Colonic mucosa (tissue), 4 donors: ENCODE data around the gene DNM2. TPM values are rescaled to one million over a fixed set of nuclear protein-coding genes. Genes with fewer than 3 reads are reported as not detected.
A peak's percentile ranks its signal among the peaks of the same experiment; 100 is the strongest.

Experiments
- DNase-seq: peaks from one replicate; pipeline ENCODE4 v3.0.0-alpha.2; 2020
- H3K27ac ChIP-seq: fragments of 200-600 bp; one replicate; pipeline ENCODE4 v1.8.0; 2021
- H3K27me3 ChIP-seq: fragments of 200-600 bp; one replicate; pipeline ENCODE4 v1.8.0; 2021
- H3K36me3 ChIP-seq: fragments of 200-600 bp; one replicate; pipeline ENCODE4 v1.8.0; 2021
- H3K4me1 ChIP-seq: fragments of 200-600 bp; one replicate; pipeline ENCODE4 v1.8.0; 2021; ENCODE audit warnings: mild to moderate bottlenecking
- H3K4me3 ChIP-seq: fragments of 200-600 bp; one replicate; pipeline ENCODE4 v1.8.0; 2021
- H3K9ac ChIP-seq, 2 donors: one replicate each; pipeline ENCODE4 v1.7.0; 2013; ENCODE audit warnings: control low read depth in 2 of 2, low read depth in 2 of 2, low read length in 2 of 2
- H3K9me3 ChIP-seq: fragments of 200-600 bp; one replicate; pipeline ENCODE4 v1.8.0; 2021
- CTCF ChIP-seq: fragments of 200-600 bp; IDR thresholded peaks from one replicate; pipeline ENCODE4 v1.8.0; 2022; ENCODE audit warnings: antibody characterized with exemption, mild to moderate bottlenecking
- intact Hi-C: fragments of 100-400 bp; cut with DNase I; formaldehyde crosslinking; loops from one replicate; pipeline ENCODE4 v1.14.1; 2022
- total RNA-seq, 2 donors: library from RNA; stranded (reverse); fragmentation: NEBNext Ultra II Directional in 1 of 2; extraction: Animal tissue kit (Norgen Biotek cat#: 25700) in 1 of 2; gene quantifications; one replicate each; pipeline ENCODE4 v1.2.1, GENCODE V29; 2021
- donor health status: healthy.
- donor health status: DM: no; HTN: no; CAD: no.
- donor health status: DM: no; HTN: no; CAD: no.

DNM2 gene
- total RNA-seq, 2 donors from 2014 or later: 450 to 461 TPM

GRCh38 chr19:10831987-10832938 is 114.4 kb downstream of the DNM2 start:
- Histone ChIP-seq H3K36me3 (peaks cover 12% of the 10 kb centered on the region), H3K9ac (no peak overlapping the region), H3K4me1 (no peaks in the 10 kb centered on the region), H3K27me3 (no peaks in the 10 kb centered on the region), H3K4me3 (no peak overlapping the region), H3K9me3 (no peaks in the 10 kb centered on the region), H3K27ac (no peak overlapping the region)
- intact Hi-C loops: no loop called here
- TF ChIP-seq CTCF: no peak
- DNase-seq: no peak

GRCh38 chr19:10832939-10833296 is 115.0 kb downstream of the DNM2 start:
- no peaks in the 10 kb centered on the region for H3K27me3 ChIP-seq
- no peak for DNase-seq
- intact Hi-C loops: no loop called here
- H3K27ac ChIP-seq: no peak overlapping the region
- no peaks in the 10 kb centered on the region for H3K9me3 ChIP-seq
- no peak for TF ChIP-seq CTCF
- no peak overlapping the region for H3K4me3 ChIP-seq
- H3K36me3 ChIP-seq: peaks cover 12% of the 10 kb centered on the region
- no peaks in the 10 kb centered on the region for H3K4me1 ChIP-seq
- H3K9ac ChIP-seq: no peak overlapping the region

- TF ChIP-seq CTCF: no peak
- Histone ChIP-seq H3K27me3 (no peaks in the 10 kb centered on the region), H3K4me3 (peak overlapping the region; percentile 6), H3K9me3 (no peaks in the 10 kb centered on the region), H3K4me1 (no peaks in the 10 kb centered on the region), H3K27ac (peak overlapping the region; percentile 85), H3K36me3 (no peaks in the 10 kb centered on the region), H3K9ac (peak overlapping the region; percentile 44 to 66)
- intact Hi-C loops: no loop called here
- no peak for DNase-seq
These were observed 117.3 kb downstream of the DNM2 start for GRCh38 chr19:10835089-10835753.

GRCh38 chr19:10835754-10836478 is 118.0 kb downstream of the DNM2 start, which contains the start of gene TMED1:
TMED1 (minus strand) TSS chr19:10836212; CDS start chr19:10836191, 21 bp downstream.
- Histone ChIP-seq H3K9ac (peak within 1 kb of the TSS; percentile 75 to 83), H3K4me3 (peak within 1 kb of the TSS; percentile 44), H3K4me1 (no peaks in the 10 kb centered on the region), H3K9me3 (no peaks in the 10 kb centered on the region), H3K27me3 (no peaks in the 10 kb centered on the region), H3K36me3 (no peaks in the 10 kb centered on the region), H3K27ac (peak within 1 kb of the TSS; percentile 85)
- peak; percentile 100 for DNase-seq
- no peak for TF ChIP-seq CTCF
- intact Hi-C loops: no loop called here
